H1 (cell line): Measurements from ENCODE around the gene MTPN. TPM values are rescaled to one million over a fixed set of nuclear protein-coding genes. Genes with fewer than 3 reads are reported as not detected.
A peak's percentile ranks its signal among the peaks of the same experiment; 100 is the strongest.

Experiments used
- CTCF ChIA-PET: fragments of 300-600 bp; sonication (Branson Sonifier 250); formaldehyde crosslinking; loops from one replicate; lab custom pipeline; 2021; ENCODE audit not compliant: partially characterized antibody; lab: Charles Lee
- POLR2A ChIA-PET: fragments of 300-600 bp; sonication (Branson Sonifier 250); formaldehyde crosslinking; loops from one replicate; lab custom pipeline; 2021; ENCODE audit warnings: inconsistent platforms; ENCODE audit not compliant: partially characterized antibody; lab: Charles Lee
- DNase-seq, 2 experiments: peaks; one replicate each; pipeline versions ENCODE4 v3.0.0 to v3.0.0-alpha.2; 2010 to 2022; ENCODE audit warnings: low spot score in 2 of 2, low read depth in 1 of 2, mixed read lengths in 1 of 2
- FAIRE-seq: peaks from 2 replicates; lab custom pipeline; 2011; peaks lifted over from hg19 to GRCh38; lab: Jason Lieb, UNC
- H2AFZ ChIP-seq: 2 replicates; pipeline ENCODE4 v1.8.1; 2012; ENCODE audit warnings: low read length, inconsistent platforms
- H2AK5ac ChIP-seq: 2 replicates; pipeline ENCODE4 v1.6.1; 2013; ENCODE audit warnings: low read depth, low read length
- H2BK120ac ChIP-seq: replicated peaks from 2 replicates; pipeline ENCODE3; 2013; ENCODE audit warnings: low read depth, low read length, inconsistent platforms
- H2BK12ac ChIP-seq: 2 replicates; pipeline ENCODE4 v1.6.1; 2013; ENCODE audit warnings: low read depth, low read length
- H2BK15ac ChIP-seq: 2 replicates; pipeline ENCODE4 v1.6.1; 2013; ENCODE audit warnings: low read length
- H2BK20ac ChIP-seq: 2 replicates; pipeline ENCODE4 v1.6.1; 2013; ENCODE audit warnings: low read length
- H2BK5ac ChIP-seq: 2 replicates; pipeline ENCODE4 v1.6.1; 2013; ENCODE audit warnings: low read depth, low read length
- H3K14ac ChIP-seq: 2 replicates; pipeline ENCODE4 v1.6.1; 2013; ENCODE audit warnings: inconsistent platforms; ENCODE audit not compliant: insufficient read length
- H3K18ac ChIP-seq: 2 replicates; pipeline ENCODE4 v1.6.1; 2013; ENCODE audit warnings: low read length; ENCODE audit errors: extremely low read depth
- H3K23ac ChIP-seq: 2 replicates; pipeline ENCODE4 v1.6.1; 2013; ENCODE audit warnings: inconsistent platforms; ENCODE audit not compliant: insufficient read length
- H3K23me2 ChIP-seq: 2 replicates; pipeline ENCODE4 v1.6.1; 2013; ENCODE audit warnings: low read depth, low read length
- H3K27ac ChIP-seq: 2 replicates; pipeline ENCODE4 v1.6.1; 2011; ENCODE audit warnings: low read depth, low read length, inconsistent platforms
- H3K27me3 ChIP-seq, 4 experiments: replicated peaks in 1 of 4; 1 replicate in 1 of 4; 2 replicates in 3 of 4; pipeline versions ENCODE4 v1.6.1 to v1.8.1; 2011 to 2013; ENCODE audit warnings: low read length in 3 of 4, mild to moderate bottlenecking in 3 of 4, inconsistent platforms in 2 of 4, mixed read lengths in 2 of 4, moderate library complexity in 1 of 4; ENCODE audit not compliant: control insufficient read depth in 3 of 4, insufficient read depth in 3 of 4; ENCODE audit errors: extremely low read depth in 1 of 4
- H3K36me3 ChIP-seq, 4 experiments: 2 replicates each; pipeline versions ENCODE4 v1.6.1 to v1.8.1; 2011 to 2013; ENCODE audit warnings: mild to moderate bottlenecking in 4 of 4, low read length in 3 of 4, moderate library complexity in 2 of 4, control low read depth in 1 of 4, inconsistent platforms in 1 of 4; ENCODE audit not compliant: insufficient read depth in 4 of 4, control insufficient read depth in 2 of 4
- H3K4ac ChIP-seq: replicated peaks from 2 replicates; pipeline ENCODE3; 2013; ENCODE audit warnings: low read length, low read depth, mixed read lengths, inconsistent platforms; ENCODE audit not compliant: insufficient read length
- H3K4me1 ChIP-seq, 4 experiments: replicated peaks in 1 of 4; 1 replicate in 1 of 4; 2 replicates in 3 of 4; pipeline versions ENCODE4 v1.6.1 to v1.8.1; 2011 to 2013; ENCODE audit warnings: low read length in 3 of 4, inconsistent platforms in 2 of 4, mixed read lengths in 1 of 4; ENCODE audit not compliant: insufficient read depth in 4 of 4, control insufficient read depth in 3 of 4
- H3K4me2 ChIP-seq, 2 experiments: 2 replicates each; pipeline versions ENCODE4 v1.6.1 to v1.8.1; 2011 to 2013; ENCODE audit warnings: low read depth in 2 of 2, low read length in 2 of 2, control low read depth in 1 of 2, inconsistent platforms in 1 of 2, mild to moderate bottlenecking in 1 of 2; ENCODE audit not compliant: insufficient read depth in 1 of 2
- H3K4me3 ChIP-seq, 4 experiments: fragments of 200-600, 300-600 bp in 1 of 4; sonication (generic), shearing (Covaris generic), sonication (Bioruptor Twin) in 1 of 4; 2 replicates each; pipeline versions ENCODE4 v1.5.1 to v1.8.1; 2011 to 2016; ENCODE audit warnings: low read length in 4 of 4, low read depth in 3 of 4, control low read depth in 2 of 4, inconsistent platforms in 2 of 4, mild to moderate bottlenecking in 2 of 4, mixed read lengths in 1 of 4, moderate library complexity in 1 of 4; ENCODE audit not compliant: insufficient read depth in 2 of 4; ENCODE audit errors: extremely low read depth in 1 of 4
- H3K56ac ChIP-seq: replicated peaks from 2 replicates; pipeline ENCODE3; 2013; ENCODE audit warnings: low read depth, mild to moderate bottlenecking, mixed read lengths, low read length, inconsistent platforms; ENCODE audit not compliant: insufficient read length
- H3K79me1 ChIP-seq: 2 replicates; pipeline ENCODE4 v1.6.1; 2013; ENCODE audit warnings: low read depth, low read length, control low read depth
- H3K79me2 ChIP-seq, 2 experiments: 2 replicates each; pipeline versions ENCODE4 v1.6.1 to v1.8.1; 2012 to 2013; ENCODE audit warnings: low read length in 2 of 2, mild to moderate bottlenecking in 2 of 2, inconsistent platforms in 1 of 2; ENCODE audit not compliant: insufficient read depth in 2 of 2, control insufficient read depth in 1 of 2
- H3K9ac ChIP-seq, 4 experiments: replicated peaks in 1 of 4; 1 replicate in 1 of 4; 2 replicates in 3 of 4; pipeline versions ENCODE4 v1.6.1 to v1.8.1; 2011 to 2013; ENCODE audit warnings: low read depth in 3 of 4, low read length in 3 of 4, control low read depth in 2 of 4, mild to moderate bottlenecking in 2 of 4, moderate library complexity in 2 of 4, inconsistent platforms in 1 of 4; ENCODE audit errors: extremely low read depth in 1 of 4
- H3K9me3 ChIP-seq, 2 experiments: 2 replicates each; pipeline versions ENCODE4 v1.6.1 to v1.8.1; 2012 to 2013; ENCODE audit warnings: mild to moderate bottlenecking in 2 of 2, moderate library complexity in 2 of 2, control low read depth in 1 of 2, inconsistent platforms in 1 of 2, low read depth in 1 of 2, low read length in 1 of 2, mixed read lengths in 1 of 2; ENCODE audit not compliant: insufficient read depth in 2 of 2
- H4K20me1 ChIP-seq, 2 experiments: replicated peaks in 1 of 2; 2 replicates each; pipeline versions ENCODE3 to v1.8.1; 2011 to 2013; ENCODE audit warnings: inconsistent platforms in 2 of 2, low read length in 2 of 2, mild to moderate bottlenecking in 1 of 2; ENCODE audit not compliant: insufficient read depth in 2 of 2, control insufficient read depth in 1 of 2
- H4K5ac ChIP-seq: 2 replicates; pipeline ENCODE4 v1.6.1; 2013; ENCODE audit warnings: low read length, low read depth, mixed read lengths, inconsistent platforms; ENCODE audit not compliant: insufficient read length
- H4K8ac ChIP-seq: 2 replicates; pipeline ENCODE4 v1.8.0; 2013; ENCODE audit warnings: mild to moderate bottlenecking, moderate library complexity, low read length, inconsistent platforms; ENCODE audit not compliant: insufficient read depth; ENCODE audit errors: extremely low read depth
- H4K91ac ChIP-seq: replicated peaks from 2 replicates; pipeline ENCODE3; 2013; ENCODE audit warnings: low read length, mixed read lengths, inconsistent platforms; ENCODE audit not compliant: insufficient read length
- BACH1 ChIP-seq: IDR thresholded peaks from 2 replicates; pipeline ENCODE4 v1.6.1; 2012; ENCODE audit warnings: low read length, improper control_type of control experiment
- EGR1 ChIP-seq: IDR thresholded peaks from 2 replicates; pipeline ENCODE4 v1.6.1; 2011; ENCODE audit warnings: low read depth, low read length, borderline replicate concordance
- EP300 ChIP-seq, 2 experiments: IDR thresholded peaks; 1 replicate in 1 of 2; 2 replicates in 1 of 2; pipeline ENCODE4 v1.6.1; 2011 to 2012; ENCODE audit warnings: low read depth in 2 of 2, low read length in 2 of 2, mild to moderate bottlenecking in 2 of 2, borderline replicate concordance in 1 of 2, inconsistent platforms in 1 of 2, moderate library complexity in 1 of 2
- GABPA ChIP-seq: IDR thresholded peaks from 2 replicates; pipeline ENCODE4 v1.6.1; 2011; ENCODE audit warnings: mild to moderate bottlenecking, low read length, moderate library complexity, borderline replicate concordance; ENCODE audit not compliant: insufficient read depth
- HDAC6 ChIP-seq: IDR thresholded peaks from one replicate; pipeline ENCODE4 v1.7.1; 2012; ENCODE audit warnings: low read depth, mild to moderate bottlenecking, inconsistent platforms, low read length, moderate library complexity
- MAFK ChIP-seq: IDR thresholded peaks from 2 replicates; pipeline ENCODE4 v1.6.1; 2012; ENCODE audit warnings: low read depth, mild to moderate bottlenecking, improper control_type of control experiment, low read length
- RBBP5 ChIP-seq: IDR thresholded peaks from 2 replicates; pipeline ENCODE4 v1.7.1; 2012; ENCODE audit warnings: low read depth, mild to moderate bottlenecking, inconsistent platforms, low read length, moderate library complexity, borderline replicate concordance
- polyA plus RNA-seq, 7 experiments: library from polyadenylated mRNA; depleted of rRNA in 3 of 7; stranded (reverse) in 5 of 7; unstranded in 2 of 7; fragments of >200 nt in 5 of 7; fragments of 200-250 nt in 2 of 7; gene quantifications; 1 replicate in 5 of 7; 2 replicates in 1 of 7; 4 replicates in 1 of 7; pipeline versions ENCODE4 v1.2.1 to v1.2.3, GENCODE V29; 2011 to 2013; ENCODE audit warnings: missing spikeins in 2 of 7, mixed read lengths in 2 of 7
- total RNA-seq: library from RNA; stranded (reverse); fragmentation: NEBNext Ultra II Directional; extraction: Animal tissue kit (Norgen Biotek cat#: 25700); gene quantifications from 2 replicates; pipeline ENCODE4 v1.2.1, GENCODE V29; 2021
- TF ChIP-seq, protein P1 (sequence below), 3 experiments: IDR thresholded peaks; 1 replicate in 2 of 3; 2 replicates in 1 of 3; pipeline versions ENCODE4 v1.5.1 to v1.6.1; 2011; ENCODE audit warnings: low read length in 3 of 3, mild to moderate bottlenecking in 3 of 3, inconsistent platforms in 2 of 3, low read depth in 1 of 3, moderate library complexity in 1 of 3; ENCODE audit not compliant: insufficient read depth in 1 of 3; ENCODE audit errors: control extremely low read depth in 1 of 3
- TF ChIP-seq, protein P2 (sequence below): IDR thresholded peaks from 2 replicates; pipeline ENCODE4 v1.6.1; 2012; ENCODE audit warnings: inconsistent platforms

Gene MTPN
- total and polyA plus RNA-seq, 2 of the 8 experiments (the other 6 are each of a cell fraction or from before 2014, with no cell fraction given), result 33.0 to 101 TPM

DNA sequence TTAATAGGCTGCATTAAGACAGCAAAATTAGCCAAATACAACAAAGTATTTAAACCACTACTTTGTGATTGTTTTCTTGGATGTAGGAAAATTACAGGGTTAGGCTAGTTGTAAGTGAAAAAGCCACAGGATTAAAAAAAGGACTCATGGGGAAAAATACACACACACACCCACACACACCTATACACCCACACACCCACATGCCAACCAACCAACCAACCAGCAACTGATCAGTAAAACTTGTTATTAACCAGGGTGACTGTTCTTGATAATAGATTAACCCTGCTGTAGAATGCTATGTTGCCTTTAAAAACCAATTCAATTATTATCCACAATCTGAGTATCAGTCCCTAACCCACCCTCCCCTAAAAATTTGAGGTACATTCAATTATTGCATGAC lies 49.0 kb downstream of the MTPN start:
- H4K5ac ChIP-seq, result no peak overlapping the region
- H3K4me3 ChIP-seq, result no peak overlapping the region
- H3K9ac ChIP-seq, result no peak overlapping the region
- H2BK12ac ChIP-seq, result no peak overlapping the region
- H3K27me3 ChIP-seq, result no peaks in the 10 kb centered on the region
- H3K14ac ChIP-seq, result no peak overlapping the region
- H3K9me3 ChIP-seq, result no peaks in the 10 kb centered on the region
- no peak overlapping the region for H4K91ac ChIP-seq
- H2BK5ac ChIP-seq, result no peak overlapping the region
- peaks cover 0 to 10% (median 5%) of the 10 kb centered on the region in 4 experiments; a peak in 4 of 8 replicates for H3K36me3 ChIP-seq
- ChIA-PET CTCF (no interaction called here), POLR2A (no interaction called here)
- H3K4me2 ChIP-seq, result no peak overlapping the region
- DNase-seq, result no peak
- H2AFZ ChIP-seq, result no peak overlapping the region
- H2AK5ac ChIP-seq, result no peak overlapping the region
- H3K4ac ChIP-seq, result no peak overlapping the region
- H3K23me2 ChIP-seq, result no peaks in the 10 kb centered on the region
- FAIRE-seq, result no peak
- peaks cover 0 to 9% of the 10 kb centered on the region in 2 experiments; a peak in 2 of 4 replicates for H3K79me2 ChIP-seq
- no peak overlapping the region for H2BK15ac ChIP-seq
- H2BK20ac ChIP-seq, result no peak overlapping the region
- H3K18ac ChIP-seq, result no peak overlapping the region
- H2BK120ac ChIP-seq, result no peak overlapping the region
- peak overlapping the region; percentile 73 for H3K56ac ChIP-seq
- H3K27ac ChIP-seq, result no peak overlapping the region
- peaks cover 4% of the 10 kb centered on the region; the same call in 1 of the 2 replicates for H3K79me1 ChIP-seq
- H3K23ac ChIP-seq, result no peak overlapping the region
- TF ChIP-seq MAFK, result no peak
- no peak for TF ChIP-seq EGR1
- TF ChIP-seq EP300 (IDR thresholded peaks at IDR 0.05; ENCODE audit: borderline replicate concordance in 1 of 2, low read depth in 2 of 2, low read length in 2 of 2), result no peak
- TF ChIP-seq RBBP5, result no peak
- TF ChIP-seq, protein P1, sequence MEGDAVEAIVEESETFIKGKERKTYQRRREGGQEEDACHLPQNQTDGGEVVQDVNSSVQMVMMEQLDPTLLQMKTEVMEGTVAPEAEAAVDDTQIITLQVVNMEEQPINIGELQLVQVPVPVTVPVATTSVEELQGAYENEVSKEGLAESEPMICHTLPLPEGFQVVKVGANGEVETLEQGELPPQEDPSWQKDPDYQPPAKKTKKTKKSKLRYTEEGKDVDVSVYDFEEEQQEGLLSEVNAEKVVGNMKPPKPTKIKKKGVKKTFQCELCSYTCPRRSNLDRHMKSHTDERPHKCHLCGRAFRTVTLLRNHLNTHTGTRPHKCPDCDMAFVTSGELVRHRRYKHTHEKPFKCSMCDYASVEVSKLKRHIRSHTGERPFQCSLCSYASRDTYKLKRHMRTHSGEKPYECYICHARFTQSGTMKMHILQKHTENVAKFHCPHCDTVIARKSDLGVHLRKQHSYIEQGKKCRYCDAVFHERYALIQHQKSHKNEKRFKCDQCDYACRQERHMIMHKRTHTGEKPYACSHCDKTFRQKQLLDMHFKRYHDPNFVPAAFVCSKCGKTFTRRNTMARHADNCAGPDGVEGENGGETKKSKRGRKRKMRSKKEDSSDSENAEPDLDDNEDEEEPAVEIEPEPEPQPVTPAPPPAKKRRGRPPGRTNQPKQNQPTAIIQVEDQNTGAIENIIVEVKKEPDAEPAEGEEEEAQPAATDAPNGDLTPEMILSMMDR (IDR thresholded peaks at IDR 0.05; ENCODE audit: control extremely low read depth in 1 of 3, insufficient read depth in 1 of 3, low read depth in 1 of 3, low read length in 3 of 3), result no peak
- TF ChIP-seq, protein P2, sequence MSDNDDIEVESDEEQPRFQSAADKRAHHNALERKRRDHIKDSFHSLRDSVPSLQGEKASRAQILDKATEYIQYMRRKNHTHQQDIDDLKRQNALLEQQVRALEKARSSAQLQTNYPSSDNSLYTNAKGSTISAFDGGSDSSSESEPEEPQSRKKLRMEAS, result no peak
- no peak for TF ChIP-seq GABPA
- TF ChIP-seq HDAC6, result no peak
- no peak for TF ChIP-seq BACH1
- H4K8ac ChIP-seq, result no peak overlapping the region
- peaks cover 5 to 8% of the 10 kb centered on the region in 2 experiments for H4K20me1 ChIP-seq
- peaks cover 3 to 10% (median 3%) of the 10 kb centered on the region in 4 experiments; a peak in 6 of 7 replicates for H3K4me1 ChIP-seq
